ENCODE measurements around the gene EHD4.

The EHD4 gene

DNA sequence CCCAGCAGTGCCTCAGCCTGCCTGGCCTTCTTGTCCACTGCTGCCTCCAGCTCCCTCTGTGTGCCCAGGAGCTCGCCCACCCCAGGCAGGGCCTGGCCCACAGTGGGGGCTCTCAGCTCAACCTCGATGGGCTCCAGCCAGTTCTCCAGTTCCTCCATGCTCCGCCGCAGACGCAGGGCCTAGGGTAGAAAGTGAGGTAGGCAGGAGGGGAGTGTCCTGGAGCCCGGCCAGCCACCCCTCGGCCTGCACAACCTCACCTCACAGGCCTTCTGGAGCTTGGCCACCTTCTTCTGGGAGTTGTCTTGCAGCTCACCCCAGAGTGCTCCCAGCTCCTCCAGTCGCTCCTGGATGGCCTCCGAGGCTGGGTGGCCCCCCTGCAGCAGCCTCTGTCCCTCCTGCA is 115.0 kb downstream of the EHD4 start:
- DNase-seq (ENCODE audit: low read depth), result no peak
- in situ Hi-C loops (cut with HindIII; ENCODE audit: low sequenced_read_pairs), result no loop called here
- TF ChIP-seq, protein P1, sequence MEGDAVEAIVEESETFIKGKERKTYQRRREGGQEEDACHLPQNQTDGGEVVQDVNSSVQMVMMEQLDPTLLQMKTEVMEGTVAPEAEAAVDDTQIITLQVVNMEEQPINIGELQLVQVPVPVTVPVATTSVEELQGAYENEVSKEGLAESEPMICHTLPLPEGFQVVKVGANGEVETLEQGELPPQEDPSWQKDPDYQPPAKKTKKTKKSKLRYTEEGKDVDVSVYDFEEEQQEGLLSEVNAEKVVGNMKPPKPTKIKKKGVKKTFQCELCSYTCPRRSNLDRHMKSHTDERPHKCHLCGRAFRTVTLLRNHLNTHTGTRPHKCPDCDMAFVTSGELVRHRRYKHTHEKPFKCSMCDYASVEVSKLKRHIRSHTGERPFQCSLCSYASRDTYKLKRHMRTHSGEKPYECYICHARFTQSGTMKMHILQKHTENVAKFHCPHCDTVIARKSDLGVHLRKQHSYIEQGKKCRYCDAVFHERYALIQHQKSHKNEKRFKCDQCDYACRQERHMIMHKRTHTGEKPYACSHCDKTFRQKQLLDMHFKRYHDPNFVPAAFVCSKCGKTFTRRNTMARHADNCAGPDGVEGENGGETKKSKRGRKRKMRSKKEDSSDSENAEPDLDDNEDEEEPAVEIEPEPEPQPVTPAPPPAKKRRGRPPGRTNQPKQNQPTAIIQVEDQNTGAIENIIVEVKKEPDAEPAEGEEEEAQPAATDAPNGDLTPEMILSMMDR (IDR thresholded peaks at IDR 0.05; ENCODE audit: low read depth, low read length, missing control alignments), result no peak
- no peak overlapping the region for H3K4me3 ChIP-seq (ENCODE audit: low read depth, low read length)

DNA sequence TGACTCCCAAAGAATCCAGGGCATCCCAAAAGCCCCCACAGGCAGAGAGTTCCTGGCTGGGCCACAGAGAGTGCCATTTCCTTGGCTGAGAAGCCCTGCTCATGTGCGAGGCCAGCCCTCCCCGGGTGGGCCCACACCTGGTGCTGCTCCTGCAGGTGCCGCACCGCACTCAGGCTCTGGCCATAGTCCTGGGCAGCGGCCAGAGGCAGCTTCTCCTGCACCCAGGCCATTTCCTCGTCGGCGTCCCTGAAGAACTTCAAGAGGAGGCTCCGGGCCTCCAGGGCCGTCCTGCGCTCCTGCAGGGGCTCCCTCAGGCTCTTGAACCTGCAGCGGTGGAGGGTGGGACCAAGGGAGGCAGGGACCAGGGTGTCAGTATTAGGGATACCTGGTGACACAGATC is 115.6 kb downstream of the EHD4 start:
- TF ChIP-seq, protein P1 (IDR thresholded peaks at IDR 0.05; ENCODE audit: low read depth, low read length, missing control alignments), result no peak
- H3K4me3 ChIP-seq (ENCODE audit: low read depth, low read length), result no peak overlapping the region
- in situ Hi-C loops (cut with HindIII; ENCODE audit: low sequenced_read_pairs), result no loop called here
- DNase-seq (ENCODE audit: low read depth), result no peak

DNA sequence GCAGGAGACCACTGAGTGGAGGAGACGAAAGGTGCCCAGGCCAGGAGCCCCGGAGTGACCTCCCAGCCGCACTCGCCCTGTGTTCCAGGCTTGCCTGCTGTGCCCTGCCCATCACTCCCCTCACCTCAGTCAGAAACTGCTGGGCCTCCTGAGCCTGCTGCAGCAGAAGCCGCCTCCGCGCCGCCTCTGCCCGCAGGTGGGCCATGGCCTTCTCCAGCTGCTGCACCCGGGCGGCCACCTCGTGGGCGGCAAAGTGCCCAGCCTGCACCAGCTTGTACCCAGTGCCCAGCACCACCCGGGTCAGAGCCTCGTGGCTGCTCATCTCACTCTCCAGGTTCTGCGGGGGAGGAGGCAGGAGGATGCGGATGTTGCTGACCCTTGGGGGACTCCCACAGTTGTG is 116.1 kb downstream of the EHD4 start:
- no peak overlapping the region for H3K4me3 ChIP-seq (ENCODE audit: low read depth, low read length)
- in situ Hi-C loops (cut with HindIII; ENCODE audit: low sequenced_read_pairs), result no loop called here
- TF ChIP-seq, protein P1 (IDR thresholded peaks at IDR 0.05; ENCODE audit: low read depth, low read length, missing control alignments), result no peak
- no peak for DNase-seq (ENCODE audit: low read depth)

GRCh38 chr15:41855261-41855961 is 116.9 kb downstream of the EHD4 start:
- TF ChIP-seq, protein P1 (IDR thresholded peaks at IDR 0.05; ENCODE audit: low read depth, low read length, missing control alignments), result no peak
- no peak overlapping the region for H3K4me3 ChIP-seq (ENCODE audit: low read depth, low read length)
- in situ Hi-C loops (cut with HindIII; ENCODE audit: low sequenced_read_pairs), result no loop called here
- no peak for DNase-seq (ENCODE audit: low read depth)

GRCh38 chr15:41854443-41854842 is 117.9 kb downstream of the EHD4 start:
- H3K4me3 ChIP-seq (ENCODE audit: low read depth, low read length), result no peak overlapping the region
- in situ Hi-C loops (cut with HindIII; ENCODE audit: low sequenced_read_pairs), result no loop called here
- TF ChIP-seq, protein P1 (IDR thresholded peaks at IDR 0.05; ENCODE audit: low read depth, low read length, missing control alignments), result no peak
- no peak for DNase-seq (ENCODE audit: low read depth)

DNA sequence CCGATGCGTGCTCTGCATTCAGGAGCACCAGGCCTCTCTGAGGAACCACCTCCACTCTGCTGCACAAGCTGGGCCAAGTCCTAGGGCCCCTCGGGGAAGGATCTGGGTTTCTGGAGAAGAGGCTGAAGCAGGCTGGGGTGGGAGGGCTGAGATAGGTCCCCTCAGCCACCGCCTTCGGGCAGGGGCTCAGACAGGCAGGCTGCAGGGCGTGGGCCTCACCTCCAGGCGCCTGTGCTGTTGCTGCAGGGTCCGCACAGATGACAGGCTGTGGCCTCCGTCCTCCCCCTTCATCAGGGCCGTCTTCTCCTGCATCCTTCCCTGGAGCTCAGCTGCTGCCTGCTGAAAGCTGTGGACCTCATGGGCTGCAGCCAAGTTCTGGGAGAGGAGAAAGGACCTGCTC is 118.5 kb downstream of the EHD4 start:
- no peak for DNase-seq (ENCODE audit: low read depth)
- TF ChIP-seq, protein P1 (IDR thresholded peaks at IDR 0.05; ENCODE audit: low read depth, low read length, missing control alignments), result no peak
- no peak overlapping the region for H3K4me3 ChIP-seq (ENCODE audit: low read depth, low read length)
- in situ Hi-C loops (cut with HindIII; ENCODE audit: low sequenced_read_pairs), result no loop called here

Measured in astrocyte of the cerebellum (primary cell).